IMR-90 (cell line): ENCODE measurements around the gene NMNAT1. TPM values are rescaled to one million over a fixed set of nuclear protein-coding genes. Genes with fewer than 3 reads are reported as not detected.

Experiments used
- ATAC-seq: fragments of 200-7000 bp; cut with Tn5 transposase; 2 replicates; pipeline ENCODE4 v1.9.1; 2020; ENCODE audit warnings: low read depth, mild to moderate bottlenecking, moderate library complexity
- BruUV-seq: library from RNA; stranded (reverse); fragments of 400-500 nt; replicated peaks from 2 replicates; lab custom pipeline; 2021; lab: Mats Ljungman, UMichigan
- CTCF ChIA-PET: fragments of 300-600 bp; formaldehyde crosslinking; extraction: SDS; loops from one replicate; lab custom pipeline; 2021; ENCODE audit warnings: antibody characterized with exemption; lab: Yijun Ruan, JAX
- POLR2A ChIA-PET: fragments of 300-600 bp; sonication (Branson Sonifier 250); formaldehyde crosslinking; loops from one replicate; lab custom pipeline; 2022; ENCODE audit warnings: antibody characterized with exemption; ENCODE audit not compliant: unreplicated experiment; lab: Charles Lee
- DNase-seq: peaks from one replicate; pipeline ENCODE4 v3.0.0; 2013
- H2AFZ ChIP-seq: replicated peaks from 2 replicates; pipeline ENCODE3; 2013; ENCODE audit warnings: low read length, mild to moderate bottlenecking; ENCODE audit not compliant: poor library complexity
- H2AK5ac ChIP-seq: 2 replicates; pipeline ENCODE4 v1.6.1; 2013; ENCODE audit warnings: low read depth, low read length, inconsistent platforms
- H2AK9ac ChIP-seq: replicated peaks from 2 replicates; pipeline ENCODE3; 2013; ENCODE audit warnings: mild to moderate bottlenecking, low read depth, low read length, moderate library complexity; ENCODE audit not compliant: poor library complexity
- H2BK120ac ChIP-seq: 2 replicates; pipeline ENCODE4 v1.6.1; 2013; ENCODE audit warnings: low read depth, low read length, inconsistent platforms
- H2BK15ac ChIP-seq: 3 replicates; pipeline ENCODE4 v1.6.1; 2013; ENCODE audit warnings: low read depth, low read length, inconsistent platforms
- H2BK20ac ChIP-seq: 2 replicates; pipeline ENCODE4 v1.6.1; 2013; ENCODE audit warnings: low read depth, mild to moderate bottlenecking, inconsistent platforms, low read length, moderate library complexity
- H2BK5ac ChIP-seq: 2 replicates; pipeline ENCODE4 v1.6.1; 2013; ENCODE audit warnings: mild to moderate bottlenecking, low read depth, low read length, inconsistent platforms; ENCODE audit not compliant: poor library complexity, severe bottlenecking
- H3K14ac ChIP-seq: replicated peaks from 2 replicates; pipeline ENCODE4 v1.6.1; 2013; ENCODE audit warnings: low read depth, low read length, inconsistent platforms
- H3K18ac ChIP-seq: 2 replicates; pipeline ENCODE4 v1.6.1; 2013; ENCODE audit warnings: low read depth, low read length, control low read depth
- H3K23ac ChIP-seq: 2 replicates; pipeline ENCODE4 v1.6.1; 2013; ENCODE audit warnings: low read depth, low read length, inconsistent platforms
- H3K27ac ChIP-seq: 2 replicates; pipeline ENCODE4 v1.5.1; 2013; ENCODE audit warnings: mild to moderate bottlenecking, control low read depth, low read length; ENCODE audit not compliant: insufficient read depth
- H3K27me3 ChIP-seq: 2 replicates; pipeline ENCODE4 v1.6.1; 2013; ENCODE audit warnings: low read length; ENCODE audit not compliant: control insufficient read depth, insufficient read depth
- H3K36me3 ChIP-seq: 2 replicates; pipeline ENCODE4 v1.6.1; 2013; ENCODE audit warnings: low read length, mixed read lengths; ENCODE audit not compliant: control insufficient read depth, insufficient read depth
- H3K4ac ChIP-seq: 2 replicates; pipeline ENCODE4 v1.6.1; 2013; ENCODE audit warnings: low read depth, low read length, inconsistent platforms
- H3K4me1 ChIP-seq: 2 replicates; pipeline ENCODE4 v1.6.1; 2013; ENCODE audit warnings: low read length, mixed read lengths; ENCODE audit not compliant: control insufficient read depth, insufficient read depth
- H3K4me2 ChIP-seq: 2 replicates; pipeline ENCODE4 v1.6.1; 2013; ENCODE audit warnings: low read depth, mild to moderate bottlenecking, control low read depth, low read length, moderate library complexity
- H3K4me3 ChIP-seq: 2 replicates; pipeline ENCODE4 v1.5.1; 2013; ENCODE audit warnings: low read depth, mild to moderate bottlenecking, control low read depth, low read length, moderate library complexity; ENCODE audit not compliant: insufficient read depth
- H3K56ac ChIP-seq: 2 replicates; pipeline ENCODE4 v1.6.1; 2013; ENCODE audit warnings: low read length, inconsistent platforms; ENCODE audit not compliant: insufficient read depth; ENCODE audit errors: extremely low read depth
- H3K79me1 ChIP-seq, 2 experiments: 2 replicates each; pipeline ENCODE4 v1.6.1; 2013; ENCODE audit warnings: low read length in 2 of 2, inconsistent platforms in 1 of 2, low read depth in 1 of 2
- H3K9ac ChIP-seq: 2 replicates; pipeline ENCODE4 v1.6.1; 2013; ENCODE audit warnings: low read depth, low read length, control low read depth
- H3K9me1 ChIP-seq: 2 replicates; pipeline ENCODE4 v1.6.1; 2013; ENCODE audit warnings: low read length, inconsistent platforms; ENCODE audit not compliant: insufficient read depth
- H3K9me3 ChIP-seq: 2 replicates; pipeline ENCODE4 v1.6.1; 2013; ENCODE audit warnings: low read length; ENCODE audit not compliant: control insufficient read depth, insufficient read depth
- H4K20me1 ChIP-seq: 2 replicates; pipeline ENCODE4 v1.6.1; 2013; ENCODE audit warnings: low read length, inconsistent platforms; ENCODE audit not compliant: insufficient read depth
- H4K5ac ChIP-seq: 2 replicates; pipeline ENCODE4 v1.6.1; 2013; ENCODE audit warnings: mild to moderate bottlenecking, low read depth, low read length, control low read depth
- H4K8ac ChIP-seq, 2 experiments: 2 replicates each; pipeline ENCODE4 v1.6.1; 2013; ENCODE audit warnings: low read depth in 2 of 2, low read length in 2 of 2, control low read depth in 1 of 2, inconsistent platforms in 1 of 2
- H4K91ac ChIP-seq: 2 replicates; pipeline ENCODE4 v1.6.1; 2013; ENCODE audit warnings: low read depth, low read length, inconsistent platforms; ENCODE audit not compliant: insufficient read depth
- BHLHE40 ChIP-seq: fragments of 150-350 bp; IDR thresholded peaks from 2 replicates; pipeline ENCODE4 v1.6.1; 2016; ENCODE audit warnings: mild to moderate bottlenecking, low read depth, low read length
- CEBPB ChIP-seq: IDR thresholded peaks from 2 replicates; pipeline ENCODE4 v1.6.1; 2012; ENCODE audit warnings: low read depth, low read length, improper control_type of control experiment
- CHD1 ChIP-seq: IDR thresholded peaks from 2 replicates; pipeline ENCODE4 v1.6.1; 2012; ENCODE audit warnings: low read depth, low read length, improper control_type of control experiment
- CTCF ChIP-seq: conservative IDR thresholded peaks from 2 replicates; pipeline ENCODE4 v1.5.1; 2012; ENCODE audit warnings: mild to moderate bottlenecking, low read depth, low read length, improper control_type of control experiment
- ELK1 ChIP-seq: fragments of 150-350 bp; IDR thresholded peaks from 2 replicates; pipeline ENCODE4 v1.6.1; 2016; ENCODE audit warnings: low read depth, mild to moderate bottlenecking, low read length, moderate library complexity, borderline replicate concordance
- MAFK ChIP-seq: IDR thresholded peaks from 2 replicates; pipeline ENCODE4 v1.6.1; 2012; ENCODE audit warnings: low read depth, low read length, improper control_type of control experiment
- MAZ ChIP-seq: IDR thresholded peaks from 2 replicates; pipeline ENCODE4 v1.6.1; 2012; ENCODE audit warnings: low read depth, mild to moderate bottlenecking, low read length, improper control_type of control experiment, moderate library complexity, borderline replicate concordance
- MXI1 ChIP-seq: IDR thresholded peaks from 2 replicates; pipeline ENCODE4 v1.6.1; 2012; ENCODE audit warnings: low read depth, mild to moderate bottlenecking, low read length, moderate library complexity, borderline replicate concordance
- NFE2L2 ChIP-seq: fragments of 150-350 bp; IDR thresholded peaks from 2 replicates; pipeline ENCODE4 v1.6.1; 2016; ENCODE audit warnings: low read depth, mild to moderate bottlenecking, low read length
- POLR2A ChIP-seq: IDR thresholded peaks from 2 replicates; pipeline ENCODE4 v1.6.1; 2012; ENCODE audit warnings: mild to moderate bottlenecking, low read depth, low read length
- RAD21 ChIP-seq: IDR thresholded peaks from 2 replicates; pipeline ENCODE4 v1.6.1; 2012; ENCODE audit warnings: low read length, improper control_type of control experiment
- RCOR1 ChIP-seq: IDR thresholded peaks from 2 replicates; pipeline ENCODE4 v1.6.1; 2012; ENCODE audit warnings: mild to moderate bottlenecking, low read length, improper control_type of control experiment; ENCODE audit not compliant: insufficient replicate concordance
- RFX5 ChIP-seq: IDR thresholded peaks from 2 replicates; pipeline ENCODE4 v1.8.0; 2012; ENCODE audit warnings: low read depth, mild to moderate bottlenecking, low read length, moderate library complexity
- SMC3 ChIP-seq: fragments of 150-350 bp; IDR thresholded peaks from 2 replicates; pipeline ENCODE4 v1.6.1; 2016; ENCODE audit warnings: low read depth, mild to moderate bottlenecking, antibody characterized with exemption, low read length, moderate library complexity
- USF2 ChIP-seq: fragments of 150-350 bp; IDR thresholded peaks from 2 replicates; pipeline ENCODE4 v1.6.1; 2017; ENCODE audit warnings: mild to moderate bottlenecking, antibody characterized with exemption, low read length, low read depth
- WGBS, 2 experiments: methylation state at CpG; one replicate each; pipeline versions ENCODE4 v1.1.5 to v1.1.7; 2013; ENCODE audit warnings: missing lambda C conversion rate in 2 of 2; ENCODE audit not compliant: insufficient read length in 1 of 2; ENCODE audit errors: extremely low coverage in 2 of 2; 5-methylcytosine and 5-hydroxymethylcytosine counted together
- dilution Hi-C: fragments of 300-500 bp; cut with HindIII; formaldehyde crosslinking; loops from one replicate; pipeline ENCODE4 v1.14.3; 2018; ENCODE audit warnings: low sequenced_read_pairs; ENCODE audit not compliant: unreplicated experiment
- in situ Hi-C: fragments of 300-500 bp; cut with MboI; formaldehyde crosslinking; loops from 3 replicates; pipeline ENCODE4 v1.14.3; 2019; ENCODE audit warnings: low sequenced_read_pairs, inconsistent platforms, mixed read lengths
- intact Hi-C: fragments of 100-400 bp; cut with micrococcal nuclease; formaldehyde crosslinking; loops from 2 replicates; pipeline ENCODE4 v1.10.0; 2022
- polyA plus RNA-seq, 3 experiments: library from polyadenylated mRNA; depleted of rRNA; stranded (reverse); fragments of >200 nt; gene quantifications; 2 replicates each; pipeline ENCODE4 v1.2.3, GENCODE V29; 2012; ENCODE audit warnings: low replicate concordance in 1 of 3
- total RNA-seq: library from RNA; depleted of rRNA; stranded (reverse); fragments of >200 nt; gene quantifications from 2 replicates; pipeline ENCODE4 v1.2.3, GENCODE V29; 2012

Gene NMNAT1
- total and polyA plus RNA-seq, 2 of the 4 experiments (the other 2 are of a cell fraction) = 9.1 to 11.7 TPM

GRCh38 chr1:9903801-9904527, 39.3 kb upstream of the NMNAT1 start:
- Histone ChIP-seq H3K9ac (no peak overlapping the region), H3K79me1 (peaks cover 41 to 73% of the 10 kb centered on the region in 2 experiments), H3K14ac (0 out of 2 replicates have a peak overlapping the region, but pooled peaks have one; percentile 3), H2AK9ac (no peak overlapping the region), H3K4ac (no peak overlapping the region), H3K9me3 (no peaks in the 10 kb centered on the region), H3K4me2 (no peak overlapping the region), H2AFZ (no peak overlapping the region), H3K4me3 (no peak overlapping the region), H4K5ac (no peak overlapping the region), H2BK5ac (no peak overlapping the region), H3K27me3 (no peaks in the 10 kb centered on the region), H2AK5ac (no peak overlapping the region), H4K8ac (no peak overlapping the region), H3K9me1 (peaks cover 14% of the 10 kb centered on the region), H2BK20ac (no peak overlapping the region), H2BK15ac (no peak overlapping the region), H3K36me3 (no peaks in the 10 kb centered on the region), H4K91ac (no peak overlapping the region), H2BK120ac (no peak overlapping the region), H3K23ac (no peak overlapping the region), H3K4me1 (peaks cover 3% of the 10 kb centered on the region), H3K18ac (no peak overlapping the region), H3K27ac (no peak overlapping the region), H3K56ac (no peak overlapping the region), H4K20me1 (no peaks in the 10 kb centered on the region; the same call in 1 of the 2 replicates)
- ChIA-PET POLR2A (no interaction called here), CTCF (no interaction called here)
- intact Hi-C loops = no loop called here
- BruUV-seq = no TSS peak
- 90% methylated on average over 3 of the region's 9 CpGs; no CpG with 5 or more reads in 1 of the 2 experiments for WGBS, 2 experiments
- TF ChIP-seq CEBPB (no peak), MXI1 (no peak), POLR2A (no peak), CHD1 (no peak), ELK1 (no peak), SMC3 (no peak), RAD21 (no peak), CTCF (no peak), MAZ (no peak), RCOR1 (no peak), USF2 (no peak), NFE2L2 (no peak), BHLHE40 (no peak), MAFK (no peak), RFX5 (no peak)
- in situ Hi-C loops = no loop called here
- DNase-seq (no peak), ATAC-seq (no peak)
- dilution Hi-C loops = no loop called here
